WI38 (cell line): Measurements from ENCODE around the gene NNT.

Experiments
- H3K4me3 ChIP-seq: 2 replicates; pipeline ENCODE4 v1.5.1; 2011; ENCODE audit warnings: low read depth, mild to moderate bottlenecking, control low read depth, low read length
- CTCF ChIP-seq: IDR thresholded peaks from 2 replicates; pipeline ENCODE4 v1.5.1; 2012; ENCODE audit warnings: low read depth, mild to moderate bottlenecking, control low read depth, low read length

The NNT gene

GRCh38 chr5:43603344-43604217 lies 601 bp downstream of the NNT start:
- no peak for TF ChIP-seq CTCF
- H3K4me3 ChIP-seq = peak overlapping the region; percentile 68

DNA sequence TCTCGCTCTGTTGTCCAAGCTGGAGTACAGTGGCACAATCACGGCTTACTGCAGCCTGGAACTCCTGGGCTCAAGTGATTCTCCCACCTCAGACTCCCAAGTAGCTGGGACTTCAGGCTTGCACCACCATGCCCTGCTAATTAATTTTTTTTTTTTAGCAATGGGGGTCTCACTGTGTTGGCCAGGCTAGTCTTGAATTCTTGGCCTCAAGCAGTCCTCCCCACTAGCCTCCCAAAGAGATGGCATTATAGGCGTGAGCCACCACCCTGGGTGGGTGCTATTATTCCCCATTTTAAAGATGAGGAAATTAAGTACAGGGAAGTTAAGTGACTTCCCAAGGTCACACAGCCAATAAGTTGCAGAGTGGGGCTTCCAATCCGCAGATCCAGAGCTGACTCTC lies 1.7 kb downstream of the NNT start:
- no peak for TF ChIP-seq CTCF
- no peak overlapping the region for H3K4me3 ChIP-seq

- no peak overlapping the region for H3K4me3 ChIP-seq
- TF ChIP-seq CTCF = no peak
Measured at GRCh38 chr5:43606351-43606750, 3.4 kb downstream of the NNT start.

- no peak for TF ChIP-seq CTCF
- no peak overlapping the region for H3K4me3 ChIP-seq
Measured at GRCh38 chr5:43608406-43608805, 5.4 kb downstream of the NNT start.

DNA sequence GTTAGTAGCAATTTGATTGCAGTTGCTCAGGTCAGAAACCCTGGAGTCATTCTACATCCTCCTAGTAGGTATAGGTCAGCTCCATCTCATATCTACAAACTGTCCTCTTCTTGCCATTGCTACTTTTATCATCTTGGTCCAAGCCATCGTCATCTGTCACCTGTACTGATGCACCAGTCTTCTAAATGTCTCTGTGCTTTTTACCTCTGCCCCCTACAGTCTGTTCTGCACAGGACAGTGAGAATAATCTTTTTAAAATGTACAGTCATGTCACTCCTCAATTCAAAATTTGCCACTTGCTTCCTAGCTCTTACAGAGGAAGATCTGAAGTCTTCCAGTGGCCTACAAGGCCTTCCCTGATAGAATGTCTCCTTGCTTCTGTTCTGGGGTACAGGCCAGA lies 6.8 kb downstream of the NNT start:
- no peak overlapping the region for H3K4me3 ChIP-seq
- no peak for TF ChIP-seq CTCF

DNA sequence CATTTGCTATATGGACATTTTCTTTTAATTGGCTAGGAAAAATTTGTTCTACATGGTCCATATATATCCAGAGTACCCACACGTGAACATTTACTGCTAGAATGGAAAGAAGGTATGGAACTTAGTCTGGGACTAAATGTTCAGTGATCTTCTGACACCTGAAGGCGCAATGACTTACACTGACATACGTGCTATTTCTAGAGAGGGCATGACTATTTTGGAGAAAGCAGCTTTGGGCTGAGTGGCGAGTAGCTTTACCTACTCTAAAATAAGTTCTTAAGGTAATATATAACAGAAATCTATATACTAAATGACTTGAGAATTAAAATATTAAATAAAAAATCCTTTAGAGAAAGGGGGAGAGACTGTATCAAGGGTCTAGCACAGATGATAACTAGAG lies 10.4 kb downstream of the NNT start:
- no peak for TF ChIP-seq CTCF
- H3K4me3 ChIP-seq = no peak overlapping the region

GRCh38 chr5:43615445-43616184 lies 12.6 kb downstream of the NNT start:
- no peak overlapping the region for H3K4me3 ChIP-seq
- TF ChIP-seq CTCF = no peak
